K562 (cell line): Measurements from ENCODE around the gene GRIA1. TPM values are rescaled to one million over a fixed set of nuclear protein-coding genes. Genes with fewer than 3 reads are reported as not detected.

ENCODE experiments used
- ATAC-seq: fragments of 200-7000 bp; cut with Tn5 transposase; 3 replicates; pipeline ENCODE4 v1.9.1; 2020; ENCODE audit warnings: moderate library complexity
- BruUV-seq: library from RNA; stranded (reverse); fragments of 400-500 nt; replicated peaks from 2 replicates; lab custom pipeline; 2021; lab: Mats Ljungman, UMichigan
- CTCF ChIA-PET: fragments of 300-600 bp; formaldehyde crosslinking; extraction: SDS; loops from one replicate; lab custom pipeline; 2021; ENCODE audit warnings: low intra/inter-chr PET ratio; lab: Yijun Ruan, JAX
- POLR2A ChIA-PET: fragments of 300-600, 350-650 bp; sonication (Branson Sonifier 250); formaldehyde crosslinking; extraction: SDS; loops from one replicate; lab custom pipeline; 2021; ENCODE audit warnings: antibody characterized with exemption, inconsistent platforms; lab: Yijun Ruan, JAX
- DNase-seq, 4 experiments: peaks; one replicate each; pipeline versions ENCODE4 v3.0.0 to v3.0.0-alpha.2; 2011 to 2018; ENCODE audit warnings: low spot score in 3 of 4, mixed read lengths in 3 of 4; ENCODE audit errors: extremely low read depth in 1 of 4
- FAIRE-seq: peaks from 2 replicates; lab custom pipeline; 2011; peaks lifted over from hg19 to GRCh38; lab: Jason Lieb, UNC
- H2AFZ ChIP-seq: 2 replicates; pipeline ENCODE4 v1.6.0; 2011; ENCODE audit warnings: low read depth, low read length, control low read depth, inconsistent platforms
- H3K27ac ChIP-seq: fragments of 200-600 bp; 3 replicates; pipeline ENCODE4 v1.8.0; 2011; ENCODE audit warnings: low read depth, mild to moderate bottlenecking, control low read depth, inconsistent platforms, low read length, moderate library complexity, mixed read lengths; ENCODE audit errors: extremely low read depth
- H3K27me3 ChIP-seq, 2 experiments: fragments of 300-600 bp in 1 of 2; 2 replicates in 1 of 2; 3 replicates in 1 of 2; pipeline versions ENCODE4 v1.6.0 to v1.8.0; 2011; ENCODE audit warnings: inconsistent platforms in 2 of 2, low read length in 2 of 2, mild to moderate bottlenecking in 1 of 2, mixed read lengths in 1 of 2, moderate library complexity in 1 of 2; ENCODE audit not compliant: control insufficient read depth in 2 of 2, insufficient read depth in 2 of 2
- H3K36me3 ChIP-seq: fragments of 300-600 bp; 3 replicates; pipeline ENCODE4 v1.8.0; 2011; ENCODE audit warnings: mild to moderate bottlenecking, low read length, inconsistent platforms; ENCODE audit not compliant: control insufficient read depth, insufficient read depth
- H3K4me1 ChIP-seq, 2 experiments: fragments of 200-600 bp in 1 of 2; replicated peaks in 1 of 2; 2 replicates in 1 of 2; 3 replicates in 1 of 2; pipeline versions ENCODE4 v1.5.1 to v1.8.0; 2011; ENCODE audit warnings: inconsistent platforms in 2 of 2, low read length in 2 of 2, mild to moderate bottlenecking in 1 of 2, mixed read lengths in 1 of 2, moderate library complexity in 1 of 2; ENCODE audit not compliant: control insufficient read depth in 2 of 2, insufficient read depth in 2 of 2
- H3K4me2 ChIP-seq: 2 replicates; pipeline ENCODE4 v1.6.1; 2011; ENCODE audit warnings: low read length, control low read depth, inconsistent platforms, mixed read lengths; ENCODE audit not compliant: insufficient read depth
- H3K4me3 ChIP-seq: fragments of 200-600 bp; sonication (generic), shearing (Covaris generic); 2 replicates; pipeline ENCODE4 v1.5.1; 2016; ENCODE audit warnings: control low read depth, inconsistent platforms
- H3K79me2 ChIP-seq: fragments of 200-600 bp; 3 replicates; pipeline ENCODE4 v1.8.0; 2011; ENCODE audit warnings: low read length, inconsistent platforms; ENCODE audit not compliant: control insufficient read depth, insufficient read depth
- H3K9ac ChIP-seq, 2 experiments: 2 replicates each; pipeline versions ENCODE4 v1.6.0 to v1.6.1; 2011; ENCODE audit warnings: low read depth in 2 of 2, low read length in 2 of 2, control low read depth in 1 of 2, inconsistent platforms in 1 of 2, mild to moderate bottlenecking in 1 of 2, mixed read lengths in 1 of 2; ENCODE audit not compliant: insufficient read depth in 1 of 2
- H3K9me1 ChIP-seq: one replicate; pipeline ENCODE4 v1.6.0; 2011; ENCODE audit warnings: inconsistent platforms, mild to moderate bottlenecking, low read length, moderate library complexity; ENCODE audit not compliant: control insufficient read depth, insufficient read depth
- H3K9me3 ChIP-seq: replicated peaks from 2 replicates; pipeline ENCODE4 v1.5.1; 2011; ENCODE audit warnings: low read depth, low read length, inconsistent platforms; ENCODE audit not compliant: control insufficient read depth, insufficient read depth
- H4K20me1 ChIP-seq: replicated peaks from 2 replicates; pipeline ENCODE4 v1.6.1; 2011; ENCODE audit warnings: low read length, inconsistent platforms, mixed read lengths; ENCODE audit not compliant: control insufficient read depth, insufficient read depth
- CHD1 ChIP-seq: fragments of 200-600 bp; sonication (generic); IDR thresholded peaks from one replicate; pipeline ENCODE4 v1.6.1; 2012; ENCODE audit warnings: mild to moderate bottlenecking, moderate library complexity, low read length, inconsistent platforms
- E2F1 ChIP-seq: sonication (generic); formaldehyde crosslinking; IDR thresholded peaks from 2 replicates; pipeline ENCODE4 v1.8.1; 2023; ENCODE audit warnings: mild to moderate bottlenecking, missing genetic modification reagents, moderate library complexity
- FOXJ2 ChIP-seq: fragments of 200-800 bp; sonication (Bioruptor generic); IDR thresholded peaks from 2 replicates; pipeline ENCODE4 v1.6.1; 2016; ENCODE audit warnings: missing genetic modification characterization, missing compliant biosample characterization
- KDM1A ChIP-seq, 2 experiments: fragments of 450-650 bp; IDR thresholded peaks; 2 replicates each; pipeline ENCODE4 v1.6.1; 2016; ENCODE audit warnings: mild to moderate bottlenecking in 2 of 2
- MIER1 ChIP-seq: fragments of 450-650 bp; IDR thresholded peaks from 2 replicates; pipeline ENCODE4 v1.6.1; 2016; ENCODE audit warnings: antibody characterized with exemption, mild to moderate bottlenecking, low read depth
- SUPT5H ChIP-seq: fragments of 450-650 bp; IDR thresholded peaks from 2 replicates; pipeline ENCODE4 v1.6.1; 2016
- TAF9B ChIP-seq: fragments of 450-650 bp; IDR thresholded peaks from 2 replicates; pipeline ENCODE4 v1.6.1; 2018; ENCODE audit warnings: mild to moderate bottlenecking; ENCODE audit not compliant: partially characterized antibody
- TCF15 ChIP-seq: fragments of 250-450 bp; sonication (Bioruptor Pico); IDR thresholded peaks from 2 replicates; pipeline ENCODE4 v1.8.0; 2022; ENCODE audit warnings: moderate library complexity, mild to moderate bottlenecking, inconsistent platforms
- TRIM24 ChIP-seq, 2 experiments: fragments of 450-650 bp; IDR thresholded peaks; 2 replicates each; pipeline ENCODE4 v1.6.1; 2016
- ZBTB34 ChIP-seq: fragments of 250-450 bp; sonication (Bioruptor Pico); IDR thresholded peaks from 2 replicates; pipeline ENCODE4 v1.8.0; 2021; ENCODE audit warnings: mild to moderate bottlenecking, moderate library complexity
- WGBS: fragments of 100-300 bp; shearing (Covaris generic); methylation state at CpG from one replicate; pipeline ENCODE4 v1.1.6; 2016; ENCODE audit warnings: low coverage, mixed read lengths; ENCODE audit not compliant: insufficient coverage; ENCODE audit errors: missing lambda C conversion rate; 5-methylcytosine and 5-hydroxymethylcytosine counted together
- in situ Hi-C: fragments of 300-500 bp; cut with MboI; formaldehyde crosslinking; loops from 4 replicates; pipeline ENCODE4 v1.15.0; 2018; ENCODE audit warnings: inconsistent platforms, mixed read lengths
- intact Hi-C: fragments of 100-400 bp; cut with micrococcal nuclease; formaldehyde crosslinking; loops from 2 replicates; pipeline ENCODE4 v1.14.2; 2022
- polyA plus RNA-seq, 8 experiments: library from polyadenylated mRNA; depleted of rRNA in 4 of 8; stranded (reverse) in 5 of 8; unstranded in 3 of 8; fragments of >200 nt; fragmentation: Nextera tagmentation in 2 of 8; fragmentation: Illumina TruSeq in 1 of 8; extraction: Ambion mirVana in 2 of 8; extraction: Trizol in 1 of 8; gene quantifications; 2 replicates each; pipeline versions ENCODE4 v1.2.1 to v1.2.3, GENCODE V29; 2011 to 2014; ENCODE audit warnings: inconsistent platforms in 1 of 8, missing spikeins in 1 of 8
- total RNA-seq, 7 experiments: library from RNA; depleted of rRNA in 6 of 7; stranded (reverse); fragments of >200 nt in 6 of 7; fragmentation: Illumina TruSeq in 2 of 7; extraction: Trizol in 2 of 7; gene quantifications; 2 replicates each; pipeline versions ENCODE4 v1.2.1 to v1.2.3, GENCODE V29; 2011 to 2021; ENCODE audit warnings: low replicate concordance in 1 of 7

GRIA1 gene
- total and polyA plus RNA-seq, 9 of the 15 experiments (the other 6 are each of a cell fraction or from before 2014, with no cell fraction given), result not detected

- Histone ChIP-seq H3K9me3 (no peaks in the 10 kb centered on the region), H3K36me3 (no peaks in the 10 kb centered on the region), H3K4me1 (no peaks in the 10 kb centered on the region), H3K4me3 (no peak overlapping the region), H3K9me1 (no peaks in the 10 kb centered on the region), H4K20me1 (no peaks in the 10 kb centered on the region), H3K9ac (no peak overlapping the region), H3K27me3 (no peaks in the 10 kb centered on the region), H3K79me2 (no peaks in the 10 kb centered on the region), H3K4me2 (no peak overlapping the region), H3K27ac (no peak overlapping the region), H2AFZ (no peak overlapping the region)
- no peak for DNase-seq
- no TSS peak for BruUV-seq
- in situ Hi-C loops (no loop called here), intact Hi-C loops (no loop called here)
- WGBS, result 0% methylated on average over 2 of the region's 2 CpGs
- ChIA-PET CTCF (no interaction called here), POLR2A (no interaction called here)
- FAIRE-seq, result no peak
- TF ChIP-seq FOXJ2, result no peak
- no peak for TF ChIP-seq MIER1
- no peak for TF ChIP-seq TAF9B
- no peak for TF ChIP-seq CHD1
- TF ChIP-seq TCF15 (CRISPR knock-in tag), result no peak
- ATAC-seq, result no peak
These were observed 122.7 kb downstream of the GRIA1 start for GRCh38 chr5:153613144-153613543.

GRCh38 chr5:153613672-153614071 lies 123.2 kb downstream of the GRIA1 start:
- Histone ChIP-seq H3K27me3 (no peaks in the 10 kb centered on the region), H3K79me2 (no peaks in the 10 kb centered on the region), H4K20me1 (no peaks in the 10 kb centered on the region), H2AFZ (no peak overlapping the region), H3K4me2 (no peak overlapping the region), H3K9ac (no peak overlapping the region), H3K4me1 (no peaks in the 10 kb centered on the region), H3K27ac (no peak overlapping the region), H3K9me1 (no peaks in the 10 kb centered on the region), H3K4me3 (no peak overlapping the region), H3K36me3 (no peaks in the 10 kb centered on the region), H3K9me3 (no peaks in the 10 kb centered on the region)
- BruUV-seq, result no TSS peak
- no peak for FAIRE-seq
- CTCF ChIA-PET, result no interaction called here
- in situ Hi-C loops, result no loop called here
- ATAC-seq, result no peak
- no peak for DNase-seq
- under 1% methylated on average over 8 of the region's 8 CpGs for WGBS
- TF ChIP-seq TRIM24 (IDR thresholded peaks at IDR 0.05), result no peak
- no peak for TF ChIP-seq ZBTB34 (CRISPR knock-in tag)
- no peak for TF ChIP-seq KDM1A (IDR thresholded peaks at IDR 0.05)
- no peak for TF ChIP-seq E2F1 (CRISPR knock-in tag)
- TF ChIP-seq SUPT5H, result no peak
- intact Hi-C loops, result no loop called here
- POLR2A ChIA-PET, result no interaction called here
